ENCODE measurements around the gene AK8.

DNA sequence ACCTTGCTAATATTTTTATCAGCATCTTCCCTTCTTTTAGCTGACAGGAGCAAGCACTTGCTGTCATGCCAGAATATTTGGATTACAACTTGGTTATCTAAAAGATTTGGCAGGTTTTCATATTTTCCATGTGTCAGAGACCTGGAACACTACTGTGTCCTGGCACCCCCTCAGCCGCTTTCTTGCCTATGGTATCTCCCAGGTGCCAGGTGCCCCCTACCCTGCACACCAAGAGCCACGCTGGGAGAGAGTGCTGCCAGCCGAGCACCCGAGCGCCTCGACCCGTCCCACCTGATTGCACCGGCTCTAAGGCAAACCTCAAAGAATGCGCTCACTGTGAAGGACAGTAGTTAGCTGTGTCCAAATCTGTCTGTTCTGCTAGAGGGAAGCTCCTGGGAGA is 123.0 kb downstream of the AK8 start:
- TF ChIP-seq, protein P1, sequence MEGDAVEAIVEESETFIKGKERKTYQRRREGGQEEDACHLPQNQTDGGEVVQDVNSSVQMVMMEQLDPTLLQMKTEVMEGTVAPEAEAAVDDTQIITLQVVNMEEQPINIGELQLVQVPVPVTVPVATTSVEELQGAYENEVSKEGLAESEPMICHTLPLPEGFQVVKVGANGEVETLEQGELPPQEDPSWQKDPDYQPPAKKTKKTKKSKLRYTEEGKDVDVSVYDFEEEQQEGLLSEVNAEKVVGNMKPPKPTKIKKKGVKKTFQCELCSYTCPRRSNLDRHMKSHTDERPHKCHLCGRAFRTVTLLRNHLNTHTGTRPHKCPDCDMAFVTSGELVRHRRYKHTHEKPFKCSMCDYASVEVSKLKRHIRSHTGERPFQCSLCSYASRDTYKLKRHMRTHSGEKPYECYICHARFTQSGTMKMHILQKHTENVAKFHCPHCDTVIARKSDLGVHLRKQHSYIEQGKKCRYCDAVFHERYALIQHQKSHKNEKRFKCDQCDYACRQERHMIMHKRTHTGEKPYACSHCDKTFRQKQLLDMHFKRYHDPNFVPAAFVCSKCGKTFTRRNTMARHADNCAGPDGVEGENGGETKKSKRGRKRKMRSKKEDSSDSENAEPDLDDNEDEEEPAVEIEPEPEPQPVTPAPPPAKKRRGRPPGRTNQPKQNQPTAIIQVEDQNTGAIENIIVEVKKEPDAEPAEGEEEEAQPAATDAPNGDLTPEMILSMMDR (IDR thresholded peaks at IDR 0.05): no peak
- TF ChIP-seq POLR2A (IDR thresholded peaks at IDR 0.05) (no peak), POLR2AphosphoS5 (IDR thresholded peaks at IDR 0.05) (no peak)

Data from transverse colon (tissue), 4 donors.